Astrocyte of the spinal cord (primary cell): ENCODE results near the gene CCR7.

Experiments
- DNase-seq: peaks from one replicate; pipeline ENCODE4 v3.0.0; 2011; ENCODE audit warnings: low read depth, low spot score
- H3K4me3 ChIP-seq: 2 replicates; pipeline ENCODE4 v1.5.1; 2011; ENCODE audit warnings: low read depth, mild to moderate bottlenecking, low read length, moderate library complexity
- in situ Hi-C: cut with HindIII; loops from 2 replicates; pipeline ENCODE4 v1.10.0; 2017; ENCODE audit warnings: low sequenced_read_pairs
- TF ChIP-seq, protein P1 (sequence below): IDR thresholded peaks from 2 replicates; pipeline ENCODE4 v1.5.1; 2012; ENCODE audit warnings: low read depth, mild to moderate bottlenecking, low read length, inconsistent platforms

CCR7 gene

DNA sequence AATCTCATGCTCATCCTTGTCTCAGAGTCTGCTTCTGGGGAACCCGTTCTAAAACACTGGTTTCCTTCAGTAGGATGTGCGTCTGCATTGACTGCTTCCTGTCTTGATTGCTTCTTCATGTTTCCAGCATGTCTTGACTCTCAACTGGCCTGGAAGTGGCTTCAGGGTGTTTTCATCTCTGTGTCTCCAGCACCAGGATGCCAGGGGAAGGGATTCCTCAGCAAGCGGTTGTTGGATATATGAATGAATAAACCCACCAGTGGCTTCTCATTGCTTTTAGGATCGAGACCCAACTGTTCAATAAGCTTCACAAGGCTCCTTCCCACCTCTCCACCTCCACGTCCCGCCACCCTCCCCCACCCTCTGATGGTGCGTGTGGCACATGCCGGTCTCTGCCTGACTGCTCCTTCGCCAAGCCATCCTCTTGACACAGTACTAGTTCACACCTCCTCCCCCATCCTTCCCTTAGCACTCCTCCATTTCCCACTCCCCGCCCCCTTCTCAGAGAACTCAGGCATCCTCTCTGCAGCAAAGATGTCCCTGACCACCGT lies 49.7 kb downstream of the CCR7 start:
- in situ Hi-C loops: no loop called here
- DNase-seq: no peak
- H3K4me3 ChIP-seq: no peak overlapping the region
- TF ChIP-seq, protein P1, sequence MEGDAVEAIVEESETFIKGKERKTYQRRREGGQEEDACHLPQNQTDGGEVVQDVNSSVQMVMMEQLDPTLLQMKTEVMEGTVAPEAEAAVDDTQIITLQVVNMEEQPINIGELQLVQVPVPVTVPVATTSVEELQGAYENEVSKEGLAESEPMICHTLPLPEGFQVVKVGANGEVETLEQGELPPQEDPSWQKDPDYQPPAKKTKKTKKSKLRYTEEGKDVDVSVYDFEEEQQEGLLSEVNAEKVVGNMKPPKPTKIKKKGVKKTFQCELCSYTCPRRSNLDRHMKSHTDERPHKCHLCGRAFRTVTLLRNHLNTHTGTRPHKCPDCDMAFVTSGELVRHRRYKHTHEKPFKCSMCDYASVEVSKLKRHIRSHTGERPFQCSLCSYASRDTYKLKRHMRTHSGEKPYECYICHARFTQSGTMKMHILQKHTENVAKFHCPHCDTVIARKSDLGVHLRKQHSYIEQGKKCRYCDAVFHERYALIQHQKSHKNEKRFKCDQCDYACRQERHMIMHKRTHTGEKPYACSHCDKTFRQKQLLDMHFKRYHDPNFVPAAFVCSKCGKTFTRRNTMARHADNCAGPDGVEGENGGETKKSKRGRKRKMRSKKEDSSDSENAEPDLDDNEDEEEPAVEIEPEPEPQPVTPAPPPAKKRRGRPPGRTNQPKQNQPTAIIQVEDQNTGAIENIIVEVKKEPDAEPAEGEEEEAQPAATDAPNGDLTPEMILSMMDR: no peak

DNA sequence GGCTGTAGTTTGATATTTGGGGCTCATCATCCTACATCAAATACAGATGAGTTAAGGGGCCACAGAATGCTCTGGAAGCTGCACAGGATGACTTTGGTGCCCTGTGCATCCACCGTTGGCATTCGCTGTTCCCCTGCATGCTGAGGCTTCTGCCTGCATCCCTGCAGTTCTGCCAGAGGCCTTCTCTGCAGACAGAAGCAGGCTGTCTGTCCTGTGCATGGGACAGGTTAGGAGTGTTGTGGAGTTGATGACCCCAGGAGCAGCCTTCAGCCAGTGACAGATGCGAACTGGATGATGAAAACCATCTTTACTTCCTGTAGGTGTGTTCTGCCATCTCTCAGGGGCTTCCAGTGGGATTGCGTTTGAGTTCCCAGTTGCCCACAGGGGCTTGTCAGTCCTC lies 50.3 kb downstream of the CCR7 start:
- DNase-seq: no peak
- no peak overlapping the region for H3K4me3 ChIP-seq
- TF ChIP-seq, protein P1: no peak
- in situ Hi-C loops: no loop called here

DNA sequence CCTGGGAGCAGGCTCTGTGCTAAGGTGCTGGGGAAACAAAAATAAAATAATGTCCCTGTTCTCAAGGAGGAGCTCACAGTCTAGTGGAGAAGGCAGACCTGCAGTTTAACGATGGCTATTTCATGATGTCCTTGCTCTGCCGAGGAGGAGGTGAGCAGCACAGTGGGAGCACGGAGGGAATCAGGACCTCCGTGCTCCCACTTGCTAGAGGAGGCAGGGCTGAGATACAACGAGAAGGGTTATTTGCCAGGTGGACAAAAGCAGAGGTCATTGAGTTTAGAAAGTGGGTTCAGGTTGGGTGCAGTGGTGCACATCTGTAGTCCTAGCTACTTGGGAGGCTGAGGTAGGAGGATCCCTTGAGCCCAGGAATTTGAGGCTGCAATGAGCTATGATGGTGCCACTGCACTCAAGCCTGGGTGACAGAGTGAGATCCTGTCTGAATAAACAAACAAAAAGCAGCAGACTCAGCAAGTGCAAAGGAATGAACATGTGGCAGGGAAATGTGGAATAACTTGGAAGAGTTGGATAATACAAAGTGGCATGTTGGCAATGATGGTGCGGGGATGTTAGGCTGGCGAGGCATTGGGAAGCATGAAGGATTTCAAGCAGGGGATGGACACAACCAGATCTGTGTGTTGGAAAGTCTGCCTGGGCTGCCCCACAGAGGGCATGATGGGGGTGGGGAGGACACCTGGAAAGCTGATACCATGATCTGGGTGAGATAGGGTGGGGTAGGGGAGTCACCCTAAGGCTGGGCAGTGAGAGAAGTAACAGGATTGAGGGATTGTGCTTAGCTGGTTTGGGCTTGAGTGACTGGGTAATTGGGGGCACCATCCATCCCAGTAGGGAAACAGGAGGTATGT lies 51.0 kb downstream of the CCR7 start:
- DNase-seq: no peak
- TF ChIP-seq, protein P1: no peak
- in situ Hi-C loops: no loop called here

DNA sequence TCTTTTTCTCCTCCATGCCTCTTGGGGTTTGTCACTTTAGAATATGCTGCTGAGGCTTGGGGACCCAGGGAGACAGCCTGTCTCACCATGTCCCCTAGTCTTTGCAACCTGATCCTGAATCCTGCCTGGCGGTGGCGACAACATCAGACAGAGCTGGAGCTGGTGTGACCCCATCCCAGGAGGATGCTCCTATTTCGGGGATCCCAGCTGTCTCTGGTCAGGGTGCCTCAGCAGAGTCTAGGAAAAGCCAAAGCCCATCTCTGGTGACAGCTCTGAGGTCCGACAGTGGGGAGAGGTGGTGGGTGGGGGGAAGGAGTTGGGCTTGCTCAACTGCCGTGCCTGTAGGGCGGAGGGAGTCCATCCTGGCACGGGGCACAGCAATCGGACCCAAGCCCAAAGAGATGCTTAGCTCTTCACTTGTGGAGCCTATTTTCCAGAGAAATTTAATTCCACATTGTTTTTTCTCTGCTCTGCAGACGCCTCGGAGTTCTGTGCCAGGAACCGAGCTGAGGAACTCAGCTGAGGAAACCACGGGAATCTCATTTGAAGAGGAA lies 53.5 kb downstream of the CCR7 start:
- in situ Hi-C loops: no loop called here
- no peak for DNase-seq
- no peak overlapping the region for H3K4me3 ChIP-seq
- TF ChIP-seq, protein P1: no peak

More for the DNA sequence above, 51.0 kb downstream of the CCR7 start:
- H3K4me3 ChIP-seq: no peak overlapping the region

DNA sequence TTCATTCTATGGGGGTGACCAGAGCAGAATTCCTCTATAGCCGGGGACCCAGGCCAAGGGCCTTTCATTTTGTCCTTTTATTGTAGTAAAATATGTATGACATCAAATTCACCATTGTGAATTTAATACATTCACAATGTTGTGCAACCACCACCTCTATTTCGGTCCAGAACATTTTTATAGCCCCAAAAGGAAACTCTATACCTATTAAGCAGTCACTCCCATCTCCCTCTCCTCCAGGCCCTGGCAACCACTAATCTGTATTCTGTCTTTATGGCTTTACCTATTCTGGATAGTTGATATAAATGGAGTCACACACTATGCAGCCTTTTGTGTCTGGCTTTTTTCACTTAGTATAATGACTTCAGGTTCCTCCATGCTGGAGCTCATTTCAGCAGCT lies 54.1 kb downstream of the CCR7 start:
- TF ChIP-seq, protein P1: no peak
- peak; percentile 24 for DNase-seq
- in situ Hi-C loops: no loop called here
- no peak overlapping the region for H3K4me3 ChIP-seq

DNA sequence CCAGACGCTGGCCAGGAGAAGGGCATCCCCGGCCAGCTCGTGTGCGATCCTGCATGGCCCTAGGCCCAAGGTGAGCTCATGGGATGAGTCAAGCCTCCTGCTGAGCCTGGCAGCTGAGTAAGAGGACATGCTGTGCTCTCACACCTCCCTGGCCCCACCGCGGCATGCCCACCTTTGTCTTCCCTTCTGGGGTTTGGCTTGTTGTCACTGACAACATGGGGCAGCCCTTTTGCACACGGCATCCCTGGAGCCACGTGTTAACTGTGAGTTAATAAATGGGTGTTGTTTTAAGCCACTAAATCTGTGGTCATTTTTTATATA lies 55.0 kb downstream of the CCR7 start:
- no peak overlapping the region for H3K4me3 ChIP-seq
- DNase-seq: peak; percentile 93
- in situ Hi-C loops: no loop called here
- TF ChIP-seq, protein P1: no peak
